SK-N-SH treated with all-trans-retinoic acid at 6 μM for 48 hours (cell line): ENCODE results near the gene LRR1.

Experiments
- BACH2 ChIP-seq: fragments of 250-450 bp; sonication (Bioruptor Pico); IDR thresholded peaks from 2 replicates; pipeline ENCODE4 v1.9.0; 2021; ENCODE audit warnings: mild to moderate bottlenecking, borderline replicate concordance
- CREB5 ChIP-seq: fragments of 250-450 bp; sonication (Bioruptor Pico); IDR thresholded peaks from 2 replicates; pipeline ENCODE4 v1.5.1; 2020; ENCODE audit warnings: low read depth, mild to moderate bottlenecking, moderate library complexity
- CSRNP3 ChIP-seq: fragments of 250-450 bp; sonication (Bioruptor Pico); IDR thresholded peaks from 2 replicates; pipeline ENCODE4 v1.5.1; 2021; ENCODE audit warnings: mild to moderate bottlenecking, moderate library complexity
- GLIS3 ChIP-seq: fragments of 250-450 bp; sonication (Bioruptor Pico); IDR thresholded peaks from 2 replicates; pipeline ENCODE4 v1.5.0; 2020; ENCODE audit warnings: mild to moderate bottlenecking, moderate library complexity
- POU6F1 ChIP-seq: fragments of 250-450 bp; sonication (Bioruptor Pico); IDR thresholded peaks from 2 replicates; pipeline ENCODE4 v1.8.0; 2021; ENCODE audit warnings: low read depth, mild to moderate bottlenecking, moderate library complexity, borderline replicate concordance
- RARB ChIP-seq: fragments of 250-450 bp; sonication (Bioruptor Pico); IDR thresholded peaks from 2 replicates; pipeline ENCODE4 v1.8.0; 2021; ENCODE audit warnings: mild to moderate bottlenecking, moderate library complexity
- SNAI2 ChIP-seq: fragments of 250-450 bp; sonication (Bioruptor Pico); IDR thresholded peaks from 2 replicates; pipeline ENCODE4 v1.5.0; 2020; ENCODE audit warnings: mild to moderate bottlenecking, moderate library complexity
- ZC3H10 ChIP-seq: fragments of 250-450 bp; sonication (Bioruptor Pico); IDR thresholded peaks from 2 replicates; pipeline ENCODE4 v1.5.1; 2021; ENCODE audit warnings: mild to moderate bottlenecking, moderate library complexity
- ZFP3 ChIP-seq: fragments of 250-450 bp; sonication (Bioruptor Pico); IDR thresholded peaks from 2 replicates; pipeline ENCODE4 v1.5.0; 2020; ENCODE audit warnings: mild to moderate bottlenecking, moderate library complexity
- ZFP30 ChIP-seq: fragments of 450-650 bp; formaldehyde crosslinking; IDR thresholded peaks from 2 replicates; pipeline ENCODE4 v1.5.0; 2022; ENCODE audit warnings: mild to moderate bottlenecking, moderate library complexity
- ZNF565 ChIP-seq: fragments of 450-650 bp; formaldehyde crosslinking; conservative IDR thresholded peaks from 2 replicates; pipeline ENCODE4 v1.5.0; 2020; ENCODE audit warnings: low read depth, mild to moderate bottlenecking, moderate library complexity

- TF ChIP-seq ZFP30 (no peak), BACH2 (CRISPR knock-in tag) (no peak), ZNF565 (CRISPR knock-in tag) (no peak), ZFP3 (no peak), RARB (CRISPR knock-in tag) (no peak), POU6F1 (CRISPR knock-in tag) (no peak), ZC3H10 (CRISPR knock-in tag) (no peak), SNAI2 (CRISPR knock-in tag) (no peak), CREB5 (CRISPR knock-in tag) (no peak), CSRNP3 (CRISPR knock-in tag) (no peak), GLIS3 (CRISPR knock-in tag) (no peak)
Measured at GRCh38 chr14:49642163-49642562, 43.4 kb downstream of the LRR1 start.
